HAP-1 (cell line): Measurements from ENCODE around the gene NOL4L.

ENCODE experiments used
- DNase-seq, 2 experiments: peaks; one replicate each; pipeline ENCODE4 v3.0.0-alpha.2; 2016 to 2020; ENCODE audit warnings: low spot score in 2 of 2
- H3K27me3 ChIP-seq: fragments of 250-450 bp; sonication (Bioruptor Pico); 2 replicates; pipeline ENCODE4 v1.5.1; 2020; ENCODE audit warnings: low read depth, mild to moderate bottlenecking, moderate library complexity
- H3K36me3 ChIP-seq: fragments of 250-450 bp; sonication (Bioruptor Pico); replicated peaks from 2 replicates; pipeline ENCODE4 v1.5.1; 2020; ENCODE audit warnings: mild to moderate bottlenecking
- H3K4me1 ChIP-seq: fragments of 250-450 bp; sonication (Bioruptor Pico); 2 replicates; pipeline ENCODE4 v1.5.1; 2020; ENCODE audit warnings: mild to moderate bottlenecking
- H3K4me3 ChIP-seq: fragments of 250-450 bp; sonication (Bioruptor Pico); 2 replicates; pipeline ENCODE4 v1.5.1; 2020; ENCODE audit warnings: mild to moderate bottlenecking, moderate library complexity
- H3K9me3 ChIP-seq: fragments of 250-450 bp; sonication (Bioruptor Pico); 2 replicates; pipeline ENCODE4 v1.5.1; 2020; ENCODE audit warnings: mild to moderate bottlenecking, moderate library complexity
- in situ Hi-C: fragments of 300-500 bp; cut with MboI; formaldehyde crosslinking; loops from 3 replicates; pipeline ENCODE4 v1.14.3; 2020; ENCODE audit warnings: low sequenced_read_pairs, inconsistent platforms, mixed read lengths

The NOL4L gene

DNA sequence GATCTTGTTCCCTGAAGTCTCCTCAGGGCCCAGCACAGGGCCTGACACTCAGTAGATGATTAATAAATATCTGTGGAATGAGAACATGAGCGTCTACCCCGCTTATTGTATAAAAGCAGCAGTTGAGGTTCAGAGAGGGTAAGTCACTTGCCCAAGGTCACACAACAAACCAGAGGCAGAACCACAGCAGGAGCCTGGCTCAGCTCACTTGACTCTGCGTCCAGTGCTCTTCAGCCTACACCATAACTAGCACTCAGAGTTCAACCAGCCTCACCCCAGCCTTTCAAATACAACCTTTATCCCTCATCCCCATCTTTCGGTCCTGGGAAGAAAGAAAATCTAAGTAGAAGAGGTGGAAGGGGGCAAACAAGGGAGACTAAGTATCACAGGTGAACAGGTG, 24.9 kb upstream of the NOL4L start:
- Histone ChIP-seq H3K27me3 (peaks cover 8% of the 10 kb centered on the region; the same call in 1 of the 2 replicates), H3K4me1 (no peaks in the 10 kb centered on the region), H3K4me3 (no peak overlapping the region), H3K36me3 (no peaks in the 10 kb centered on the region), H3K9me3 (no peaks in the 10 kb centered on the region)
- DNase-seq = no peak
- in situ Hi-C loops = no loop called here

DNA sequence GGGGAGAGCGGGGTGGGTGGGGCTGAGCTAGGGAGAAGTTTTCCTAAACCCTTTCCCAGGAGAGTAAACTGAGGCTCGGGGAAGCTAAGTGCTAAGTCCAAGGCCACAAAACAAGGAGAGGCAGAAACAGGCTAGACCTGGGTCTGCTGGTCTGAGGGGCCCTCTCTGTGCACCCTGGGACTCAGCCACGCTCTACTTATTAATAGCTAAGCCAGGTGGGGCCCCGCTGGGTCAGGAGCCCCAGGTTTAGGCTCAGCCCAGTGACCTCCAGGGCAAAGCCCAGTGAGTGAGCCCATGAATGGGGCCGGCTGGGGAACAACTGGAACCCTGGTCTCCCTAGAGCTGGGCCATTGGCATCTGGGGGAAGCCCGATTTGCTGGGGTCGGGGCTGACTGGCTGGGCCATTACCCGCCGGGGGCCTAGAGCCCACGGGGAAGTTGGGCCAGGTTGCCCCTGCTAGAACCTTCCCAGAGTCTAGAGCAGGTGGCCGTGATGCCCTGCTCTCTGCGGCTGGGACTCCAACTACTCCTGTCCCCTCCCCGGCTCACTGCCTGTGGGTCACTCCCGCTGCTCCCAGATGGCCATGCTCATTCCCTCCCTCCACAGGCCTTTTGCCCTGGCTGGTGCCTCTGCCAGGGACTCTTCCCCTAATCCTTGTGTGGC, 24.1 kb upstream of the NOL4L start:
- Histone ChIP-seq H3K4me3 (no peak overlapping the region), H3K27me3 (peaks cover 8% of the 10 kb centered on the region; the same call in 1 of the 2 replicates), H3K36me3 (no peaks in the 10 kb centered on the region), H3K4me1 (no peaks in the 10 kb centered on the region), H3K9me3 (no peaks in the 10 kb centered on the region)
- DNase-seq = no peak
- in situ Hi-C loops = no loop called here

- H3K36me3 ChIP-seq = no peaks in the 10 kb centered on the region
- H3K9me3 ChIP-seq = no peaks in the 10 kb centered on the region
- no peak overlapping the region for H3K4me3 ChIP-seq
- H3K27me3 ChIP-seq = peaks cover 8% of the 10 kb centered on the region; the same call in 1 of the 2 replicates
- no peaks in the 10 kb centered on the region for H3K4me1 ChIP-seq
- in situ Hi-C loops = no loop called here
- DNase-seq = no peak
Measured at GRCh38 chr20:32608664-32609015, 23.5 kb upstream of the NOL4L start.

DNA sequence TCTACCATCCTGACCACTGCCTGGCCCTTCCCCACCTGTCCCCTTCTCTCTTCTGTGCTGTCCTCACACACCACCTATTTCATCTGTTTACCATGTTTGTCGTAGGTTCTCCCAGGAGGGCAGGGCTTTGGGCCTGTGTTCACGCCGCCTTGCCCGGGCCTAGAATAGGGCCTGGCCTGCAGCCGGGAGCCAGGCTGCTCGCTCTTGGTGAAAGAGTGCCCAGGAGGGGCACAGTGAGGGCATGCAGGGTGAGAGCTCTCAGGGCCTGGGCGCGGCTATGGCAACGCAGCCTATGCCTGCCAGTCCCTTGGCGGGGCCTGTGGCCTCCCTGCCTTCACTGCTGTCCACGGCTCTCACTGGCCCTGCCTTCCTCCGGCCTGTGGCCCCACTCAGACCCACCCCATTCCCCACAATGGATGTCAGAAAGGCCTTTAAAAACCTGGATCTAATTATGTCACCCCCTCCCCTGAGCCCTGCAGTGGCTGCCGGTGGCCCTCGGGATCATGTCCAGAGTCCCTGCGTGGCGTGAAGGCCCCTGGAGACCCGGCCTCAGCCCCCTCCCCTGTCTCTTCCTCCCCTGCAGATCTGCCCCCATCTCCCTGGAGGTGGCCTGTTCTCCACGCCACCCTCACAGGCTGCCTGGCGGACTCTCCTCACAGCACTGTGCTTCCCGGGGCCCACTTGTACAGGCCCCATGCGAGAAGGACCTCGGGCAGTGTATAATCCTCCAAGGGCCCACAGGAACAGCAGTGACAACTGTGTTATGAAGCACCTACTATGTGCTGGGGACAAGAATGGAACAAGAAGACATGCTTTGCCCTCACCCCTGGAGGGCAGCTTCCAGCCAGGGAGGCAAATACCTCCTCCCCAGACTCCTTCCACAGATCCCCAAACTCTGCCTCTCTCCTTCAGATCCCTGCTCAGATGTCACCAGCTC, 22.9 kb upstream of the NOL4L start:
- Histone ChIP-seq H3K27me3 (peaks cover 8% of the 10 kb centered on the region; the same call in 1 of the 2 replicates), H3K9me3 (no peaks in the 10 kb centered on the region), H3K4me3 (no peak overlapping the region), H3K4me1 (no peaks in the 10 kb centered on the region), H3K36me3 (no peaks in the 10 kb centered on the region)
- no peak for DNase-seq
- in situ Hi-C loops = no loop called here

GRCh38 chr20:32607324-32607723, 22.2 kb upstream of the NOL4L start:
- H3K27me3 ChIP-seq = peaks cover 8% of the 10 kb centered on the region; the same call in 1 of the 2 replicates
- DNase-seq = no peak
- H3K4me3 ChIP-seq = no peak overlapping the region
- no peaks in the 10 kb centered on the region for H3K4me1 ChIP-seq
- H3K36me3 ChIP-seq = no peaks in the 10 kb centered on the region
- in situ Hi-C loops = no loop called here
- H3K9me3 ChIP-seq = no peaks in the 10 kb centered on the region

DNA sequence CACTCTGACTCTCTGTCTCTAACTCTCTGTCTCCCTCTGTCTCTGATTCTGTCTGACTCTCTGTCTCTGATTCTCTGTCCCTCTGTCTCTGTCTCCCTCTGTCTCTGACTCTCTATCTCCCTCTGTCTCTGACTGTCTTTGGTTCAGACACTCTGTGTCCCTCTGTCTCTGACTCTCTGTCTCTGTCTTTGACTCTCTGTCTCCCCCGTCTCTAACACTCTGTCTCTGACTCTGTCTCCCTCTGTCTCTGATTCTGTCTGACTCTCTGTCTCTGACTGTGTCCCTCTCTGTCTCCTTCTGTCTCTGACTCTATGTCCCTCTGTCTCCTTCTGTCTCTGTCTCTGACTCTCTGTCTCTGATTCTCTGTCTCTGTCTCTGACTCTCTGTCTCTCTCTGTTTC, 21.7 kb upstream of the NOL4L start:
- H3K4me1 ChIP-seq = no peaks in the 10 kb centered on the region
- DNase-seq = no peak
- in situ Hi-C loops = no loop called here
- H3K4me3 ChIP-seq = no peak overlapping the region
- H3K9me3 ChIP-seq = no peaks in the 10 kb centered on the region
- H3K36me3 ChIP-seq = no peaks in the 10 kb centered on the region
- H3K27me3 ChIP-seq = peaks cover 8% of the 10 kb centered on the region; the same call in 1 of the 2 replicates

DNA sequence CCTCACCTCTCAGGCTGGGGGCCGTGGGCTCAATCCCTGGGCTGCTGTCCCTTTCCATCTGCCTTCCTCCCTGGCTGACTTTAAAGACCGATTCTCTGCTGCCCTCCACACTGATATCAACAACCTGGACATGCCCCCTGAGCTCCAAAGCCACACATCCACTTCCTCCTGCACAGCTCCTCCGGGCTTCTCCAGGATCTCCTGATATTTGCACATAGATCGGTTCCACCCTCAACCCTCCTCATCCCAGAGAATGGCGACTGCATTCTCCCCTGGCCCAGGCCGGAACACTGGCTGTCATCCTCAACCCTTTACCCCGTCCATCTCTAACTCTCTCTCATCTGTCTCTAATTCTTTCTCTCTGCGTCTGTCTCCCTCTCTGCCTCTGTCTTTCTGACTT, 21.0 kb upstream of the NOL4L start:
- in situ Hi-C loops = no loop called here
- no peaks in the 10 kb centered on the region for H3K9me3 ChIP-seq
- no peaks in the 10 kb centered on the region for H3K4me1 ChIP-seq
- DNase-seq = no peak
- peaks cover 8% of the 10 kb centered on the region; the same call in 1 of the 2 replicates for H3K27me3 ChIP-seq
- H3K4me3 ChIP-seq = no peak overlapping the region
- H3K36me3 ChIP-seq = no peaks in the 10 kb centered on the region

- H3K36me3 ChIP-seq = no peaks in the 10 kb centered on the region
- H3K4me1 ChIP-seq = no peaks in the 10 kb centered on the region
- DNase-seq = no peak
- H3K4me3 ChIP-seq = no peak overlapping the region
- in situ Hi-C loops = no loop called here
- peaks cover 8% of the 10 kb centered on the region; the same call in 1 of the 2 replicates for H3K27me3 ChIP-seq
- no peaks in the 10 kb centered on the region for H3K9me3 ChIP-seq
Measured at GRCh38 chr20:32605167-32605656, 20.1 kb upstream of the NOL4L start.

- peaks cover 8% of the 10 kb centered on the region; the same call in 1 of the 2 replicates for H3K27me3 ChIP-seq
- DNase-seq = no peak
- H3K4me3 ChIP-seq = no peak overlapping the region
- in situ Hi-C loops = no loop called here
- no peaks in the 10 kb centered on the region for H3K4me1 ChIP-seq
- H3K36me3 ChIP-seq = no peaks in the 10 kb centered on the region
- H3K9me3 ChIP-seq = no peaks in the 10 kb centered on the region
Measured at GRCh38 chr20:32603046-32603726, 18.1 kb upstream of the NOL4L start.

DNA sequence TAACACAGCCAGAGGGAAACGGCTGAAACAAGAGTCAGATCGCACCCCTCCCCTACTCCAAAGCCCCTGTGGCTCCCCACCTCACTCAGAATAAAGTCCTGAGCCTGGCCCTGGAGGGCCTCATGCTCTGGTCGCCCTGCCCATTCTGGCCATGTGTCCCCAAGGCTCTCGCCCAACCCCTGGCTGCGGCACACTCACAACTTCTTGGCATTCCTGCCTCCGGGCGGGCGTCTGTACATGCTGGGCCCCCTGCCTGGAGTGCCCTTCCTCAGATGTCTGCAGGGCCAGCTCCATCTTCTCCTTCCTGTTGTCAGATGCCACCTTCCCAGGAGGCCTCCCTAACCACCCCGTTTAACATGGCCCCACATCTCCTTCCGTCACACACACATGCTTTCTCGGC, 17.1 kb upstream of the NOL4L start:
- Histone ChIP-seq H3K36me3 (no peaks in the 10 kb centered on the region), H3K4me1 (no peaks in the 10 kb centered on the region), H3K27me3 (peaks cover 8% of the 10 kb centered on the region; the same call in 1 of the 2 replicates), H3K4me3 (no peak overlapping the region), H3K9me3 (no peaks in the 10 kb centered on the region)
- no peak for DNase-seq
- in situ Hi-C loops = no loop called here

GRCh38 chr20:32600681-32601237, 15.6 kb upstream of the NOL4L start:
- H3K9me3 ChIP-seq = no peaks in the 10 kb centered on the region
- H3K4me1 ChIP-seq = no peaks in the 10 kb centered on the region
- H3K4me3 ChIP-seq = no peak overlapping the region
- DNase-seq = no peak
- peaks cover 3% of the 10 kb centered on the region; the same call in 1 of the 2 replicates for H3K27me3 ChIP-seq
- no peaks in the 10 kb centered on the region for H3K36me3 ChIP-seq
- in situ Hi-C loops = no loop called here

DNA sequence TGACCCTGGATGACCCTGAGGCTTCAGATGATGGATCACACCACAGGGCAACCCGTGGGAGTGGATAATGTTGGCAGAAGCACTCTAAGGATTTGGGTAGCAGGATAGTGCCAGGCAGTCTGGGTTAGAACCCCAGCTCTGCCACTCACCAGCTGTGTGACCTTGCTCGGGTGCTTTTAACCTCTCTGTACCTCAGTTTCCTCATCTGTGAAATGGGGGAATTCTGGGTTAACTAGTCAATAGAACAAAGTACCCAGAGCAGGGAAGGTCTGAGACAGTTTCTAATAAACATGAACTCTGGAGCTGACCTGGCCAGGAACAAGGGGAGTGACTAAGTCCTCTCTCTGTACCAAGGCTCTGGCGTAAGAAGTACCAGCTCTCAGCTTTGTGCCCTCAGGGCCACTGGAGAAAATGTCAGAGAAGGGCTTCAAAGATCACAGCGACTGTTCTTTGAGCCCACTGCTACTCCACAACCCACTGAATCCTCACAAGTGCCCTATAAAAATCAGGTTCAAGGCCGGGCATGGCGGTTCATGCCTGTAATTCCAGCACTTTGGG, 14.7 kb upstream of the NOL4L start:
- Histone ChIP-seq H3K36me3 (no peaks in the 10 kb centered on the region), H3K9me3 (no peaks in the 10 kb centered on the region), H3K4me3 (no peak overlapping the region), H3K27me3 (no peaks in the 10 kb centered on the region), H3K4me1 (no peaks in the 10 kb centered on the region)
- no peak for DNase-seq
- in situ Hi-C loops = no loop called here

DNA sequence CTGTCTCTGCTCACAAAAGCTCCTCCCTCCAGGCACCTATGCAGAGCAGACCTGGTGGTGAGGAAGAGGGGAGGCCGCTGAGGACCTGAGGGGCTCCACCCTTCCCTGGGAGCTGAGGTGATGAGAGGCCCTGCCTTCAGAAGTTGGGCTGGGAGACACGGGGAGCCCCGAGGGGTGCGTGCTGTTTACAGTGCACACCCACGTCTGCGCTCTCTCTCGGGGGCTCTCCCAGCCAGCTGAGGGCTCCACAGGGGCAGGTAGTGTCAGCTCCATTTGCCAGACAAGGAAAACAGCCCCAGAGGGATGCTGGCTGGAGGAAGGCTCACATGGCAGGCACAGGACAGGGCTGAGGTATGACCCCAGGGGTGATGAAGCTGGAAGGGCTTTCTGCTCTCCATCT, 13.5 kb upstream of the NOL4L start:
- Histone ChIP-seq H3K27me3 (no peaks in the 10 kb centered on the region), H3K36me3 (no peaks in the 10 kb centered on the region), H3K4me3 (no peak overlapping the region), H3K9me3 (no peaks in the 10 kb centered on the region), H3K4me1 (no peaks in the 10 kb centered on the region)
- in situ Hi-C loops = no loop called here
- no peak for DNase-seq
